GM12873 (cell line): ENCODE measurements around the gene AHSP.

ENCODE experiments used
- CTCF ChIP-seq: IDR thresholded peaks from 2 replicates; pipeline ENCODE4 v1.5.1; 2012; ENCODE audit warnings: low read depth, mild to moderate bottlenecking, moderate library complexity, low read length, control low read depth; ENCODE audit not compliant: insufficient read depth; ENCODE audit errors: missing control alignments

Gene AHSP

GRCh38 chr16:31536804-31537361 is 9.2 kb downstream of the AHSP start:
- TF ChIP-seq CTCF, result no peak

DNA sequence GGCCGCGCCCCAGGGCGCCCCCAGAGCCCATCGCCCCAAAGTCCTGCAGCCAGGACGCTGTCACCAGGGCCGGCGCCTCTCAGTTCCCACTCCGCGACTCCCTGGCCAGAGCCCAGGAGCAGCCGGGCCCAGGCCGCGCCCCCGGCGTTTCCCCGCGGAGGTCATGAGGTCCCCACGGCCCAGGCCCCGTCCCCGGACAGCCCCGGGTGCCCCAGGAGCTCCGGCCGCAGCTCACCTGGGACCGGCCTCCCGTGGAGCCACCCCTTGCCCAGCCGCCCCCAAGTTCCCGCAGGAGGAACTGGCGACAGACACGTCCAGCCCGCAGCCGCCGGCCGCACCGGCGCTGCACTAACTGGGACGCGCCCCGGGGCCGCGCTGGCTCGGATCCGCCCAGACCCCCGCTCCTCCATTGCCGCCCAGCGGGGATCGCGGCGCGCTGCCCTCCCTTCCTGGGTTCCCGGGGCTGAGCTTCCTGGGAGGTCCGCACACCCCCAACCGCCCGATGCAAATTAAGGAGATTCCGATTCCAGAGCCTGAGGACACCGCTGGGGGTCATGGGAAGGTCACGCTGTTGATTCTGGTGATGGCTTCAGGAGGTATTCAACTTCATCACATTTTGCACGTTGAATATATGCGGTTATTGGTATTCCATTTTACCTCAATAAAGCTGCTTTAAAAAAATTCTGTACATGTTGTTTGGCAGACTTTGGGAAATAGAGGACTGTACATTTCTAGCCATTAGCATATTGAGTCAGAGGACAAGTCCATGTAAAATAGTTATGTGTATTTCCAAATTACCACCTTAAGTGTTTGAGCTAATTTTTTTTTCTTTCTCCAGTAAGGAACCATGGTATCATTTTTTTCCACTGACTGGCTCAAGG is 9.9 kb downstream of the AHSP start:
- no peak for TF ChIP-seq CTCF

- no peak for TF ChIP-seq CTCF
These were observed 15.1 kb downstream of the AHSP start for GRCh38 chr16:31542763-31543162.

DNA sequence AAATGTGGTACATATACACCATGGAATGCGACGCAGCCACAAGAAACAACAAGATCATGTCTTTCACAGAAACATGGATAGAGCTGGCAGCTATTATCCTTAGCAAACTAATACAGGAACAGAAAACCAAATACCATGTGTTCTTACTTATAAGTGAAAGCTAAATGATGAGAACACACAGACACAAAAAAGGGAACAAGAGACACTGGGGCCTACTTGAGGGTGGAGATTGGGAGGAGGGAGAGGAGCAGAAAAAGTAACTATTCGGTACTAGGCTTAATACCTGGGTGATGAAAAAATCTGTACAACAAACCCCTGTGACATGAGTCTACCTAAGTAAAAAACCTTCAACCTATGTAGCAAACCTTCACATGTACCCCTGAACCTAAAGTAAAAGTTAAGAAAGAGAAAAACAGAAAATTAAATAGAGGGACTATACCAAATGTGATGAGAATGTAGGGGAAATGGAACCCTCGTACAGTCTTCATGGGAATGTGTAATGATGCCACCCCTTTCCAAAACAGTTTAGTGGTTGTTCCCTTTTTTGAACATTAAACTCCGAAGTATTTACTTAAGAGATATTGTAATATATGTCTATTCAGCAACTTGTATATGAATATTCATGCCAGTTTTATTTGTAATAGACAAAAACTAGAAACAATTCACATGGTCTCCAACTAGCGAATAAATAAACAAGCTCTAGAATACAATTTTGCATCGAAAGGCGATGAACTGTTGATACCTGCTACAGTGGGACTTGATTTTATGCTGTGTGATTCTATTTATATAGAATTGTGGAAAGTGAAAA is 33.9 kb downstream of the AHSP start:
- no peak for TF ChIP-seq CTCF

DNA sequence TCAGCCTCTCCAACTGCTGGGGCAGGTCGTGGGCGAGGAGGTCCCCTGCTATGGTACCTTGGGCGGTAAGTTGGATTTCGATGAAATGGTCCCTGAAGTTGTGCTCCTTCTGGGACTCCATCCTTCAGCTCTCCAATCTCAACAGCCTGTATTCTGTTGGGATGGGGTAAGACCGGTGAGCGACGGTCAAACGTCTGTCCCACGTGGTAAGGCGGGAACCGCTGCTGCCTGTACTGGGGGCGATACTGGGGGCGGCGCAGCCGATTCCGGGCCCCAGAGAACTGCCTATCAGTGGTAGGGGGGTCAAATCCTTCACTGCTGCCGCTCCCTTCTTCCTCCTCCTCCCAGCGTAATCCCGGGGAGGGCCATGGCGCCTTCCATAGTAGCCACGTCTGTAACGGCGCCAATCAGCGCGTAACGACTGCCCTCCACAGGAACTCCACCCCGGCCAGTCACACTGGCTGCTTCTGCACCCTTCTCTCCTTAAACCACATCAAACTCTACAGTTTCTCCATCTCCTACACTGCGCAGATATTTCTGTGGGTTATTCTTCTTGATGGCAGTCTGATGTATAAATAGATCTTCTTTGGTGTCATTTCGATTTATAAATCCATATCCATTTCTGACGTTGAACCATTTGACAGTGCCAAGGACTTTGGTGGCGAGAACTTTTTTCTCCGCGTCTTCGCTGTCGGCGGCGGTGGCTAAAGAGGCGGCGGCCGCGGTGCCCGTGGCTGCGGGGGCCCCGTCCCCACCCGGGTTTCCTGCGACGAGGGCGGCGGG is 41.1 kb downstream of the AHSP start:
- TF ChIP-seq CTCF, result no peak

DNA sequence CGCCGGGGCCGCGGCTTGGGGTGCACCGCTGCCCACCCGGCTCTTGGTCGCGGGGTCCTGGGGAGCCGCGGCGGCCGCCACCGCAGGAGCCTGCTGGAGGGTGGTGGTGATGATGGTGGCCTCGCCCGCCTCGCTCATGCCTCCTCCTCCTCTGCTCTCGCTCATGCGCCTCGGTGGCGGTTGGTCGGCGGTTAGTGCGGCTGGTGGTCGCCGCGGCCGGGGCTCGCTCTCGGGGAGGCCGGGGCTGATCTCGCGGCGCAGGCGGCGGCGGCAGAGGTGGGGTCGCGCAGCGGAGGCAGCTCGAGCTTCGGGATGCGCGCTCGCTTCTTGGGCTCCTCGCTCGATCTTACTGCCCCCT is 41.6 kb downstream of the AHSP start:
- no peak for TF ChIP-seq CTCF

- TF ChIP-seq CTCF, result no peak
These were observed 45.1 kb downstream of the AHSP start for GRCh38 chr16:31572821-31573220.
